HK-2 (cell line): Measurements from ENCODE around the gene TLCD3B.

Experiments used
- DNase-seq: peaks from one replicate; pipeline ENCODE4 v3.0.0-alpha.2; 2018; ENCODE audit not compliant: unreplicated experiment

TLCD3B gene

GRCh38 chr16:29988346-29989075, 42.6 kb downstream of the TLCD3B start:
- no peak for DNase-seq

GRCh38 chr16:29987371-29988085, 43.5 kb downstream of the TLCD3B start:
- DNase-seq: no peak

- DNase-seq: no peak
Observed at GRCh38 chr16:29986931-29987330, 44.1 kb downstream of the TLCD3B start.

- no peak for DNase-seq
Observed at GRCh38 chr16:29986231-29986630, 44.8 kb downstream of the TLCD3B start.

- DNase-seq: no peak
Observed at GRCh38 chr16:29985271-29985811, 45.7 kb downstream of the TLCD3B start.

GRCh38 chr16:29984764-29985147, 46.3 kb downstream of the TLCD3B start:
- DNase-seq: no peak

- DNase-seq: no peak
Observed at GRCh38 chr16:29984137-29984763, 46.8 kb downstream of the TLCD3B start.

- no peak for DNase-seq
Observed at GRCh38 chr16:29983420-29984136, 47.5 kb downstream of the TLCD3B start.

GRCh38 chr16:29982560-29983419, 48.3 kb downstream of the TLCD3B start:
- no peak for DNase-seq

- no peak for DNase-seq
Observed at GRCh38 chr16:29978564-29979270, 52.4 kb downstream of the TLCD3B start.

- no peak for DNase-seq
Observed at GRCh38 chr16:29978081-29978480, 53.0 kb downstream of the TLCD3B start.

- DNase-seq: no peak
Observed at GRCh38 chr16:29977063-29977825, 53.8 kb downstream of the TLCD3B start.

GRCh38 chr16:29975811-29976511, 55.1 kb downstream of the TLCD3B start:
- DNase-seq: no peak

- DNase-seq: no peak
Observed at GRCh38 chr16:29975134-29975538, 55.9 kb downstream of the TLCD3B start.
